ENCODE data around the gene RPS6KL1.

RPS6KL1 gene

DNA sequence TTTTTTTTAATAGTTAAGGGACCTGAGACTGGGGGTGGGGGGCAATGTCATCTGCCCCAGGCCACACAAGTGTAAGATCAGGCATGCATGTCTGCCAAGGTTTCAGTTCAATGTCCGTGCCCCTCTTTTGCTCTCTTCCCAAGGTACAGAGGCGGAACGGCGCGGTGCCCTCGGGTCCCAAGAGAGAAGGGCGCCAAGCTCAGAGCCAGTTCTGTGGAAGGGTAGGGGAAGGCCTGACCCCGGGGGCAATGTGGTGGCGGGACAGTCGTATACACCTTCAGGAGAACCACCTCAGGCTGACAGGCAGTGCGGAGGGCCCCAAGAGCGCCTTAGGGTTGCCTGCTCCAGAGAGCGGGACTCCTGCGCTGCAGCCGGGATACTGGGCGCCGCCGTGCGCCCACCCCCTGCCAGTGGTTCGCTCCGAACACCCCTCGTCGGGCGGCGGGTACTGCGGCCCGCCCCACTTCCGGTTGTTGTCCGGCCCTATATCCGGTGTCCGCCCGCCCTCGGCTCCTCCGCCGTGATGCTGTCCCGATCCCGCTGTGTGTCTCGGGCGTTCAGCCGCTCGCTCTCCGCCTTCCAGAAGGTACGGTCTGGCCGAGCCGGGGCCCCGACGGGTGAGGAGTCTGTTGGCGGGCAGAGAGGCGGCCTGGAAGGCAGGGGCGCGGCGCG lies 41.5 kb downstream of the RPS6KL1 start, which contains the start of gene DLST:
Gene DLST, plus strand, starts transcription at position 486 of the 672 bp plus-strand sequence. Its CDS starts 38 bp downstream, at position 524.
- DNase-seq: peak; percentile 87

DNA sequence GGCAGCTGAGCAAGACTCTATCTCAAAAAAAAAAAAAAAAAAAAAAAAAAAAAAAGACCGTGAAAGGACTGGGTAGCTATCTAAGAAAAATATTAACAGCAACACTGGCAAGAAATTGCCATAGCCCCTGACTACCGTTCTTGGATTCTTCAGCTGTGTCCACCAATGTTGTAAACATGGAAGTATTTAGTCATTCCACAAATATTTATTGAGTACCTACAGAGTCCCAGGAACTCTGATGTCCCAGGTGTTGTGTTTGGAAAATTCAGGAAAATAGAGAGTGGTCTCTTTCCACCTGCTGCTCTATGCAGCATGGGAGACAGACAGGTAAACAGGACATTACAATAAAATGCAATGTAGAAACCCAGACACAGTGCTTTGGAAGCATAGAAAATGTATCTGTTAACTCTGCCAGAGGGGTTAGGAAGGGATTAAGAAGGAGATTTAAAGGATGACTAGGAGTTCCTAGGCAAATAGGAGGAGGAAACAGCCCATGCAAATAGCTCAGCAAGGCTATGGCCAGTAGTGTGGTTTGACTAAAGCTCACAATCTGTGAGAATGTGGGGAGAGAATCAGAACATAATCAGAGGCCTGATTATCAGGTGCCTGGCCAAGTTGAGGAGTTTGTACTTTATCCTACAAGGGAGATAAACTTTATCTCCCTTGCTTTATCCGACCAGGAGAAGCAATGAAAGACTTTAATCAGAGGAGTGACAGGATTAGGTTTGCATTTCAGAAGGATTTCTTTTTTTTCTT lies 43.5 kb downstream of the RPS6KL1 start:
- DNase-seq: no peak

DNA sequence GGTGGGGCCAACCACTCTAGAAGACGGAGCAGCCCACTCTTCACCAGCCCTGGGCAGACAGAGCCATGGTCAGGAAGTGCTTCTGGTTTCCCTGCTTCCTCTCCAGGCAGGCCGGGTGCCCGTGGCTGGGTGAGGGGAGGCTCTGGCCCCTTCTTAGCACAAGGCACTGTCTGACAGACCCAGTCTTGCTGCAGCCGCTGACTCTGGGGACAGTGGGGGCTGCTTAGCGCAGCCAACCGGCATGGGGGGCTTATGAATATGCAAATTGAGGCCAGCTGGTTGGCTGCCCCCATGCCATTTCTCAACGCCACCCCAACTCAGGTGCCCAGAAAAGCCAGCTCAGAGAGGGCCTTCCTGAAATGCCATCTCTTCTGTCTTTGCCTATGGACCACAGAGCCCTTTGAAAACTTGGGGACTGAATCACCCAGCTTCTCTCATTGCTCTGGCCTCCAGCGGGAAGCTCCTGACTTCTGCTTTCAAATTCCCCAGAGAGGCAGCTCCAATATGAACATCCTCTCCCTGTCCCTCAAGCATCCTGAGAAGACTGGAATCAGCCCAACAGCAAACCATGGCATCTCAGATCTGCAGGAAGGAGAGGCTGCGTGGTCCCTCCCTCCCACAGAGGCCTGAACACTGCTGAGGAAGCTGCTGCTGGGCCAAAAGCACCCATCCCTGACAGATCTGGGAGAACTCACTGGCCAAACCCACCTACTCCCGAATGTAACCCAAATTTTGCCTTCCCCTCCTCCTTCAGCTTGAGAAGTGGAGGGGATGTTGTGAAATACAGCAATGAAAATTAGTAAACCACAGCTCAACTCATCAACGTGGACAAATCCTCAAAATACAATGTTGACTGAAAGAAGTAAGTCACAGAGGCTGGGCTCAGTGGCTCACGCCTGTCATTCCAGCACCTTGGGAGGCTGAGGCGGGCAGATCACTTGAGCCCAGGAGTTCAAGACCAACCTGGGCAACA lies 46.8 kb downstream of the RPS6KL1 start, which contains the start of gene PROX2:
Gene PROX2, minus strand, starts transcription at position 205 of the 973 bp plus-strand sequence. CDS start 12,311 bp downstream, outside the sequence.
- peak; percentile 37 for DNase-seq

DNA sequence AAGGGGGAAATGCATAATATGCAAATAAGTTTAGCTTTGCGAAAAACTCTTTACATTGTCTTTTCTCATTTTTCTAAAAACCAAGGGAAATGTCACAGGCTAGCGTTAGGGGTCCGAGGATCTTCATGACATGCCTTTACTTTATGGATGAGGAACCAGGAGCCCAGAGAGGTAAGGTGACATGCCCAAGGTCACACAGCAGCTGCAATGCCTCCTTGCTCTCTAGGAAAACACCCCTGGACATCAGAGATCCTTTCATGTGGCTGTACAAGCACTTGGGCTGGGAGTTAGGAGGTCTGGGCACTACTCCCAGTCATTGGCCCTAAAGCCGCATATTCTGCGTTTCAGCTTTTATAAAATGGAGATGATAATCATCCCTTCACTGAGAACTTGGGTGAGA lies 47.9 kb downstream of the RPS6KL1 start:
- no peak for DNase-seq

DNA sequence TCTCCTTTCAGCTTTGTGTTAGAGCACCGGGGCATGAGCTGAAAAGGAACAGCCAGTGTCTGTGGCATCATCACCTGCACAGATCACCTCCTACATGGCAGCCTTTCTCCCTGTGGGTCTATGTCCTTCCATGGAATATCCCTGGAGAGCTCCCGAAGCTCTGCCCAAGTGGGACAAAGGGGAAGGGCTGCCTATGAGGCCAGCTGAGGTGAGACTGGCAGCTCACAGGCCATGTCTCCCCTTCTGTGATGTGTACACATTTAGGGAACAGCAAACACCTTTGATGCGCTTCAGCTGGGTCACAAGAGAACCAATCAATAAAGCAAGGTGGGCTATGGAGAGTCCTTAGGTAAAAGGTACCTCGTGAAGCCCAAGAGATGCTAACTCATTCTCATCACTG lies 51.2 kb downstream of the RPS6KL1 start:
- no peak for DNase-seq

DNA sequence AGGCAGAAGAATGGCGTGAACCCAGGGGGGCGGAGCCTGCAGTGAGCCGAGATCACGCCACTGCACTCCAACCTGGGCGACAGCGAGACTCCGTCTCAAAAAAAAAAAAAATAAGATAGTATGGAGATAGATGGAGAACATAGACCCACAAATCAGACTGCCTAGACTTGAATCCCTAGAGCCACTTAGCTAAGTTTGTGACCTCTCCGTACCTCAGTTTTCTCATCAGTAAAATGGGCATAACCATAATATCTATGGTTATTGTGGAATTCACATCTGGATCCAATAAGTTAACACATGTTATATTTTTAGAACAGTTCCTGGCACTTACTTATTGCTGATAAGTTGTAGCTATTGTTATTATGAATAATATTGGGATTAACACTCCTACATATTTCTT lies 54.3 kb downstream of the RPS6KL1 start:
- DNase-seq: no peak

DNA sequence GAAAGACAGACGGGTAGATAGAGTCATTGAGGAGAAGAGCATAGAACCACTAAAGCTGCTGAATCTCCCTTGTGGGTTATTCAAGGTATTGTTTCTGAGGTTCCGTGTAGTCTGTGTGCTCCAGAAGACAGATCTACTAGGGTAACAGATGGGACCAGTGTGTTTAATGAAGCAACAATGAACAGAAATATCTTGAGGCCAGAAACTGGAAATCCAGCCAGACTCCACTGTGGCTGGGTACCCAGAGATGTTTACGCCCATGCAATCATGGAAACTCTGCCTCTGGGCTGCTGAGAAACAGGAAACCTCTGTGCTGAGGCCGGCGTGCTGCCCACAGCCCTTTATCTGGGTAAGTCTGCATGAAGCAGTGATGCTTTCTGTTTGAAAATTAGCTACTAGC lies 55.4 kb downstream of the RPS6KL1 start:
- peak; percentile 48 for DNase-seq

DNA sequence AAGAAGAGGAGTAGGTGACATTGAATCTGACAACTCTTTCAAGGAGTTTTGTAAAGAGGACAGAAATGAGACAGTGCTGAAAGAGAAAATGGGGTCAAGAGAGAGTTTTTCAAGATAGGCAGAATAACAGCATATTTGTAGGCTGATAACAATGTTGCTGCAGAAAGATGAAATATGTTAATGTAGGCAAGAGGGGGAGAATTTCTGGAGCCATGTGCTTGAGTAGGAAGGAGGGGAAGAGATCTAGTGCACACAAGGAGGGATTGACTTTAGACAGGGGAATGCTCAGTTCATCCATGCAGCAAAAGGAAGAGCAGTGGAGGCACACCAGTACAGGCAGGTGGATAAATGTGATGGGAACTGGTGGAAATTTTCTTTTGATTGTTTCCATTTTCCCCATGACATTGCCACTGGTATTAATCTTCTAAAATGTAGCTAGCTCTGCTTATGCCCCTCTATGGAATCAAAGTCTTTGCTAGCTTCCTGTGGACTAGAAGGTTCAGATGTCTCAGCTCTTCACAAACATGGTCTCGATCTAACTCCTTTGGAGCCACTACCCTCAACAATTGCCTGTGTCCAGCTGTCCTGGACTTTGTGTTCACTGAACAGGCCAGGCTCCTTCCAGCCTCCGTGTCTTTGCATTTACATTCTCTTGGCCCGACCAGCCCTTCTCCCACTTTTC lies 56.2 kb downstream of the RPS6KL1 start:
- DNase-seq: no peak

DNA sequence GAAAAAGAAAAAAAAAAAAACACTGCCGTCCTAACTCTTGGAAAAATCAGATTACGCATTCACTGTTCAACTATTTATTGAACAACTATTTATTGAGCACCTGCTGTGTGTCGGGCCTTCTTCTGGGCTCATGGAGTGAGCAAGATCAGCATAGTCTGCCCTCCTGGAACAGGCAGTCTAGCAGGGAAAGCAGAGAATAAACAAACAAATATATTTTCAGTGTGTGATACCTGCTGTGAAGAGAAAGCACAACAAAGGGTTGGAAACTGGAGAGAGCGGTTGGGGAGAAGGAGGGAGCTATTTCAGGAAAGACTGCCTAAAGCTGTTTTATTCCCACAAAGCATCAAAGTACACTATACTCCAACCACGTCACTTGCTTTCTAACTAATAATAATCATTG lies 57.9 kb downstream of the RPS6KL1 start:
- DNase-seq: no peak

DNA sequence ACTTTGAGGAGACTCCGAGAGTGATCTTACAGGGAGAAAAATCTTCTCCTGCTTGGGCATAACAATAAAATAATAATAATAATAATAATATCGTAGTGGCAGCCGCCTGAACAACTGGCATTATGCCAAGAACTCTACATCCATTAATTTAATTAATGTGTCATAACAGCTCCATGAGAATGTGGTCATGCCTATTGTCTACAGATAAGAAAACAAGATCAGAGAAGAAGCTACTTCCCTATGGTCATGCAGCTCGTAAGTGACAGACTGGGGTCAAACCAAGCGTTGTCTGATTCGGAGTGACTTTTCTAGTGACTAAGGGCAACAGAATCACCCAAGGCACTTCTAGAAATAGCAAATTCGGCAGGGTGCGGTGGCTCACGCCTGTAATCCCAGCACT lies 58.9 kb downstream of the RPS6KL1 start:
- peak; percentile 63 for DNase-seq

DNA sequence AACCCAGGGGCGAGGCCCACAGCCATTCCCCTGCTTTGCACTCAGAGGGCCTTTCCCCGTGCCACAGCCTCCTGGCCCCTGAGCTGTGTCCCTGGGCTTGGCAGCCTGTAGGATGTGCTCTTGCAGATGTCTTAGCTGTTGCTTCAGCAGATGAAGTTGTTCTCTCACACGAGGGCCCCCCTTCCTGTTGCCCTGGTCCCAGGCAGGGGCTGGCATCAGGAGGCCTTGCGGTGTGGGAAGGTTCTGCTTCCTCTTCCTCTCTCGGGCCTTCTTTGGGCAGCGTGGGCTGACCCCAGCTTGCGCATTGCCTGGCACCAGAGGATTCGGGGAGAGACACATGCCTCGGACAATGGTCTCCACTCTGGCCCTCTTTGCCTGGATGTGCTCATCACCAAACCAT lies 59.8 kb downstream of the RPS6KL1 start:
- DNase-seq: peak; percentile 93

DNA sequence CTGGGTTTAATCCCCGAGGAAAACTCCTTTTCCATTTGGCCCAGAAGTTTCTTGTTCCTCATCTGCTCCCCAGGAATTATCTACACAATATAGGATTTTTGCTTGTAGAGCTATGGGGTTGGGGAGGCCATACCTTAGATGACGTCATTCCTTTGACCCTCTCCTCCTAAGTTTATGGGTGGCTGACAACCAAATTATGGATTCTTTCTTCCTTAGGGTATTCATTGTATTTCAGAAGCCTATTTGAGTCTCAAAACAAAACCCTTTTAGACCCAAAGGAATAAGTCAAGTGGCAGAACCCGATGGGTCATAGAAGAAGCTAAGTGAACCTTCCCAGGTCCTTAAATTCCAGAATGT lies 61.3 kb downstream of the RPS6KL1 start:
- DNase-seq: no peak

DNA sequence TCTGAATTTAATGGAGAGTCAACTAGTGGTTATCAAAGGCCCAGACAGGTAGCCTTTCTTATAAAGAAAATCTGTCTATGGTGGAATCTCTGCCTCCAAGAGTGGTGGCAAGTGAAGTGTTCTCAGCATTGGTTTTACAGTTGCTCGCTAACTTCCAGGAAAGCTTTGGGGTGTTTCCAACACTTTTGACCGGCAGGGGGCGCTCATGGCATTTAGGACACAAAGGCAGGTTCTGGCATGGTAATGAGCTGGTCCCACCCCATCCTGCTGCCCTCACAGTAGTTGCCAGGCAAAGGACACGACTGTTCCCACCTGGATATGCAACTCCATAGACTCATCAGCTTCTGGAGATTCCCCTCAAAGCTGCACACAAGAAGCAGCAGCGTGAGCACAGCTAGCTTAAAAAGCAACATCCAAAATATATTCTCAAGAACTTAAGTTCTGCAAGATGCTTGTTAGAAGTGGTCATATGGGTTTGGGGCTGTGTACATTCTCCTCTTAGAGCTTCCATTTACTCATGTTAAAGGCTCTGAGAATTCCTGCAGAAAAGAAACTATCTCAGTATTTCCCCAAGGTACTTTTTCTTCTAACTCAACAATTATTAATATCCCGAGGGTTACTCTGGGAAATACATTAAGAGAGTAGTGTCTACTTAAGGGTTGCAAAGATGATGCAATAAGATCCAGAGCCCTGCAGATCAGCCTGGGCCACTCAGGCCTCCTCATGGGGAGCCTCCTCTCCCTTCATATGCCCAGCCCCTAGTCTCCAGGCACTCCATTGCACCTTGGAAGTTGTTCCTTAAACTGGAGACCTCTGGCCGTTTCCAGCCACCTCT lies 61.9 kb downstream of the RPS6KL1 start:
- peak; percentile 80 for DNase-seq

DNA sequence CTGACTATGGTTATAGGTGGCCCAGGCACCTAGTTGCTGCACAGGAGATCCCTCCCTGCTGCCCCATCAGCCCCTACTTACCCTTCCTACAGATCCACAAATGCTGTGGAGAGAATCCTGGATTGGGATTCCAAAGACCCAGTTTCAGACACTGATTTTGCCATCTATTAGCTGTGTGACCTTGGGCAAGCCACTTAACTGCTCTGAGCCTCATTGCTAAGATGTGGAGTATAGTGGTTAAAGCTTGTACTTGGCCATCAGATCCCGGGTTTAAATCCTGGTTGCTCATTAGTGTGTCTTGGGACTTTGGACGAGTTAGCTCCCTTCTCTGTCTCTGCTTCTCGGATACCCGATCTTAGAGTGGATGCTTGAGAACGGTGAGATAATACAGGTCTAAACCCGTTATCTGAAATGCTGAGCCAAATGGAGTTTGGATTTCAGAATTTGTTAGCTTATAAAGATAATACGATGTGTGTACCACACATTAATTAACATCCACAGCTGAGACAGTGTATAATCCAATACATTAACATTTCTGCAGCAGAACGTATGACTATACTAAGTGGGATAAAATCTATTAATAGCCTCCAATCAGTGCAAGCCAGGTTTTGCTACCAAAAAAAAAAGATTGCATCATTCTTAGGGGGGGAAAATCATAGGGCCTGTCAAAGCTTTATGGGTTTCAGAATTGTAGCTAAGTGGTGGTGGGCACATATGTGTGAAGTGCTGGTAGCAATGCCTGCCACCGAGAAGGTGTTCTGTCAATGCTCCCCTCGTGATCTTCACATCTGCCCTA lies 63.1 kb downstream of the RPS6KL1 start:
- no peak for DNase-seq

DNA sequence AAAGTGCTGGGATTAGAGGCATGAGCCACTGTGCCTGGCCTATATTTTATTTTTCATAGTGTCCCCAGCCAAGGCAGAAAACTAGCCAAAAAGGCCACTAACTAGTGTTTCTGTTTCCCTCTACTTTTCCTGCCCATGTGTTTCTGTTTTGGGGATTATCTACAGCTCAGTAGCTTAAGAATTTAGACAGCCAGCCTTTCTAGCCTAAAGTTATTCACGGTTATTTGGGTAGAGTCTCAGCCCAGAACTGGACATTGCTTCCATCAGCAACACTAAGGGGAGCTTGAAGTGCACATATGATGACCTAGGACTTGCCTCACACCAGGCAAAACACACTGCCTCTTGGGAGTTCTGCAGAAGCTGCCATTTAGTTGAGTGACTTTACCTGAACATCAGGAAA lies 65.0 kb downstream of the RPS6KL1 start:
- no peak for DNase-seq

DNA sequence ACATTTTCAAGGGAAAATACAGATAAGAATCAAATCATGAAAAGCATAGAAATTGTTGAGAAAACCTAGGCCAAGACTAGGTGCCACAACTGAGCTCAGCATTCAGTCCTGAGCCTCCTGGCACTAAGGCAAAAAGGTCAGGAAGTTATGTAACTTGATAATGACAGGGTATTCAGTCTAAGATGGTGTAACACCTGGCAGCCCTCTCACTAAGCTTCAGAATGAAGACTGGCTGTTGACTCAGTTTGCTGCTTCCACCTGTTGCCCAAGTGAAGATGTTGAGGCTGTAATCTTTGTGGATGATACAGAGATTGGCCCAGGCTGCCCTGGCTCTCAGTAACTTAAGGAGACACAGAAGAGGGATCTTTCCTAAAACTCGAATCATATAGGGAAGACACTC lies 66.7 kb downstream of the RPS6KL1 start:
- DNase-seq: no peak

DNA sequence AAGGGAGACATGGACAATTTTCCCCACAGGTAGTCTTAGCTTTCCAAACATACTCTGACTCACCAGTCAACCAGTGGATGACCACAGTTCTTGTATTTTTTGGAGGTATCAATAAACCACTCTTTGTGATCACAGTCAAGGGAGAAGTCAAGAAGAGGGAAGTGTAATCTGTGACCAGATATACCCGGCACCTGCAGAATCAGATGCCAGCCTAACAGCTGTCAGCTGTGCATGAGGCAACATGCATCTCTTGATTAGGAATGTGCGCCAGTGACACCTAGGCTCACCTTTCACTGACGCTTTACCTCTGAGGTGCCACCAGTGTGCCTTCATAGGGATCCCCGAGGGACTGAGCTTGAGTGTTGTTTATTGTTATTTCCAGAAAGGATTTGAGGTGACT lies 67.1 kb downstream of the RPS6KL1 start:
- DNase-seq: no peak

DNA sequence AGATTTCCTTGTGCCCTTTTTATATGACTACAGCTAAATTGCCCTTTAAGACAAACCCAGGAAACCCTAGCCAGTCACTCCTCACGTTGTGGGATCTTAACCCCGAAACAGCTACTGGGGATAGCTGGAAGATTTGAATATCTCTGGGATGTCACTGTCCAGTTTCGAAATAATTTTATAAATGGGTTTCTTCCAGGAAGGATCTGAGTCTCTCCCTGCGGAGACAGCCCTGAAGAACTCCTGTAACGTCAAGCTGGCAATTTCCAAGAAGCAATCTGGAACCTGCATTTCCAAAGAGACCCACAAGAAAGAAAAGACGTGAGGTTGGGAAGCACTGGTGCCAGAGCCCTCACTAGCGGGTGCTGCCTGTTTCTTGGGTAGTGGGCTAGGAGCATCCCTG lies 68.0 kb downstream of the RPS6KL1 start:
- DNase-seq: no peak
